Nephron progenitor cell (in vitro differentiated cells): ENCODE results near the gene PAX7.

Experiments used
- DNase-seq: peaks from one replicate; pipeline ENCODE4 v3.0.0; 2021
- H3K27ac Mint-ChIP-seq: 2 replicates; pipeline ENCODE4 v1.8.0; 2021; ENCODE audit warnings: mild to moderate bottlenecking, moderate library complexity, mixed read lengths
- H3K27me3 Mint-ChIP-seq: 2 replicates; pipeline ENCODE4 v1.8.0; 2021; ENCODE audit warnings: mild to moderate bottlenecking, low read depth, mixed read lengths; ENCODE audit not compliant: poor library complexity
- H3K36me3 Mint-ChIP-seq: 2 replicates; pipeline ENCODE4 v1.8.0; 2021; ENCODE audit warnings: low read depth, mixed read lengths
- H3K4me1 Mint-ChIP-seq: 2 replicates; pipeline ENCODE4 v1.8.0; 2021; ENCODE audit warnings: mixed read lengths
- H3K4me3 Mint-ChIP-seq: 2 replicates; pipeline ENCODE4 v1.8.0; 2021; ENCODE audit warnings: mild to moderate bottlenecking, moderate library complexity, mixed read lengths
- H3K9me3 Mint-ChIP-seq: 2 replicates; pipeline ENCODE4 v1.8.0; 2021; ENCODE audit warnings: mild to moderate bottlenecking, moderate library complexity, mixed read lengths
- TF ChIP-seq, protein P1 (sequence below): fragments of 200-600 bp; sonication (generic); IDR thresholded peaks from 2 replicates; pipeline ENCODE4 v1.5.0; 2021; ENCODE audit warnings: antibody characterized with exemption

PAX7 gene

DNA sequence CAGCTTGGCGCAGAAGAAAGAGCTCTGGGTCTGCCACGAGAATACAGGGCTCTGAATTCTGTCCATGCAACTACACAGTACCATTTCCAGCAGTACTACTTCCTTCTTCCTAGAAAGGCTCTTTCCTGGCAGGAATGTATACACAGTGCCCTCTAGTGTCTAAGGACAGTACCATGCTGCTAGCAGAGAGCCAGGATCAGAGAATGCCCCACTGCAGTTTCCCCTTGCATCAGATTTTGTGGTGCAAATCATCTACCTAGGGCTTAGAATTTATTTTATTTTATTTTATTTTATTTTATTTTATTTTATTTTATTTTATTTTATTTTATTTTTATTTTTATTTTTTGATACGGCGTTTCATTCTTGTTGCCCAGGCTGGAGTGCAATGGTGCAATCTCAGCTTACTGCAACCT is 50.8 kb downstream of the PAX7 start:
- no peaks in the 10 kb centered on the region for H3K36me3 Mint-ChIP-seq
- H3K9me3 Mint-ChIP-seq: no peaks in the 10 kb centered on the region
- TF ChIP-seq, protein P1, sequence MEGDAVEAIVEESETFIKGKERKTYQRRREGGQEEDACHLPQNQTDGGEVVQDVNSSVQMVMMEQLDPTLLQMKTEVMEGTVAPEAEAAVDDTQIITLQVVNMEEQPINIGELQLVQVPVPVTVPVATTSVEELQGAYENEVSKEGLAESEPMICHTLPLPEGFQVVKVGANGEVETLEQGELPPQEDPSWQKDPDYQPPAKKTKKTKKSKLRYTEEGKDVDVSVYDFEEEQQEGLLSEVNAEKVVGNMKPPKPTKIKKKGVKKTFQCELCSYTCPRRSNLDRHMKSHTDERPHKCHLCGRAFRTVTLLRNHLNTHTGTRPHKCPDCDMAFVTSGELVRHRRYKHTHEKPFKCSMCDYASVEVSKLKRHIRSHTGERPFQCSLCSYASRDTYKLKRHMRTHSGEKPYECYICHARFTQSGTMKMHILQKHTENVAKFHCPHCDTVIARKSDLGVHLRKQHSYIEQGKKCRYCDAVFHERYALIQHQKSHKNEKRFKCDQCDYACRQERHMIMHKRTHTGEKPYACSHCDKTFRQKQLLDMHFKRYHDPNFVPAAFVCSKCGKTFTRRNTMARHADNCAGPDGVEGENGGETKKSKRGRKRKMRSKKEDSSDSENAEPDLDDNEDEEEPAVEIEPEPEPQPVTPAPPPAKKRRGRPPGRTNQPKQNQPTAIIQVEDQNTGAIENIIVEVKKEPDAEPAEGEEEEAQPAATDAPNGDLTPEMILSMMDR: peak; percentile 68
- H3K4me3 Mint-ChIP-seq: no peak overlapping the region
- peaks cover 47% of the 10 kb centered on the region for H3K4me1 Mint-ChIP-seq
- peaks cover 58% of the 10 kb centered on the region for H3K27me3 Mint-ChIP-seq
- no peak for DNase-seq
- no peak overlapping the region for H3K27ac Mint-ChIP-seq

DNA sequence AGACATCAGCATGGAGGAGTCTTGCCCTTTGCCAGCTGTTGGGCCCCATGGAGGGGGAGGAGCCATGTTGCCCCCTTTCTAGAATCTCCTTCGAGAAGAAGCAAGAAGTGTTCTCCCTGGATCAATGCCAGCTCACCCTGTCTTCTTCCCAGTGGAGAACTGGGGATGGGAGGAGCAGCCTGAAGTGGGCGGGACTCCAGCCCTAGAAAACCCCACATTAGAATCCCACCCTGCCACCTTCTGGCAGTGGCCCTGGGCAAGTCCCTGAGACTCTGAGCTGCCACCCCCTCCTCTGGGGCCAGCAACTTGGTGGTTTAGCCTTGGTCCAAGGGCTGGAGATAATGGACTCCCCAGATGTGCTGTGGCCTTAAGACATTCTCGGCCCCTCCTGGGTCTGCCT is 51.7 kb downstream of the PAX7 start:
- Mint-ChIP-seq H3K27me3 (peaks cover 61% of the 10 kb centered on the region), H3K9me3 (no peaks in the 10 kb centered on the region), H3K27ac (no peak overlapping the region), H3K4me1 (peaks cover 37% of the 10 kb centered on the region), H3K4me3 (no peak overlapping the region), H3K36me3 (no peaks in the 10 kb centered on the region)
- TF ChIP-seq, protein P1: no peak
- no peak for DNase-seq

DNA sequence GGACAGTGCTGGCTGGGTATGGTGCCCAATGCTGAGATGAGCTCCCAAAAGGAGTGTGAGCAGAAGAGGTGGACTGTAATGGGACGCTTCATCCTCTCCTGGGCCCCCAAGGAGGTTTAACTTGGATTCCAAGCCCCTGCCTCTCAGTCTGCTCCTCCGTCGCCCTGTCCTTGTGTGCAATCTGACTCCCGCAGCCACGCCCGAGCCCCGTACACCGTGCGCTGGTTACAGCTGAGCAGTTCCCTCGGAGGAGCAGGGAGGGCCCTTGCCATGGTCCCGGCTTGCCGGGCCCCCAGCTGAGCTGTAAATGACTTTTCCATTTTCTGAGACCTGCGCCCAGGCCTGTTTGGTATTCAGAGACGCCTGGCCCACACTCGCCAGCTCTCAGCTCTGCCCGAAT is 53.7 kb downstream of the PAX7 start:
- TF ChIP-seq, protein P1: no peak

DNA sequence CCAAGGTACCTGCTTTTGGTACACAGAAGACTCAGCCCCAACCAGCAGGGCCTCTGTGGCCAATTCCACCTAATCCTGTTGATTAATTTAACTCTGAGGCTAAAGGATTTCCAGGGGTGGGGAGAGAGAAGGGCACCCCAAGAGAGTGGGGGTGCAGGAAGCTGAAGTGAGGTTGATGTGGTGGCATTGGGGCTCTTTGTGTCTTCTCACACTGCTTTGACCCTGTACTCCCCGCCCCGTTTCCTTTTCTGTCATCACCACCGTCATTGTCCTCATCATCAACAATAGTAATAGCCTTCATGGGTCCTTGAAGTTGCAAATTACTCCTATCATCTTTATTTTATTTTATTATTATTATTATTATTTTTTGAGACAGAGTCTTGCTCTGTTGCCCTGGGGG is 55.9 kb downstream of the PAX7 start:
- Mint-ChIP-seq H3K4me3 (no peak overlapping the region), H3K27me3 (peaks cover 64% of the 10 kb centered on the region), H3K9me3 (no peaks in the 10 kb centered on the region), H3K27ac (no peak overlapping the region), H3K36me3 (no peaks in the 10 kb centered on the region), H3K4me1 (peaks cover 30% of the 10 kb centered on the region)
- TF ChIP-seq, protein P1: no peak
- no peak for DNase-seq

More for the DNA sequence above, 53.7 kb downstream of the PAX7 start:
- Mint-ChIP-seq H3K9me3 (no peaks in the 10 kb centered on the region), H3K27ac (no peak overlapping the region), H3K36me3 (no peaks in the 10 kb centered on the region), H3K4me3 (no peak overlapping the region), H3K27me3 (peaks cover 61% of the 10 kb centered on the region), H3K4me1 (peaks cover 34% of the 10 kb centered on the region)
- DNase-seq: peak; percentile 57

DNA sequence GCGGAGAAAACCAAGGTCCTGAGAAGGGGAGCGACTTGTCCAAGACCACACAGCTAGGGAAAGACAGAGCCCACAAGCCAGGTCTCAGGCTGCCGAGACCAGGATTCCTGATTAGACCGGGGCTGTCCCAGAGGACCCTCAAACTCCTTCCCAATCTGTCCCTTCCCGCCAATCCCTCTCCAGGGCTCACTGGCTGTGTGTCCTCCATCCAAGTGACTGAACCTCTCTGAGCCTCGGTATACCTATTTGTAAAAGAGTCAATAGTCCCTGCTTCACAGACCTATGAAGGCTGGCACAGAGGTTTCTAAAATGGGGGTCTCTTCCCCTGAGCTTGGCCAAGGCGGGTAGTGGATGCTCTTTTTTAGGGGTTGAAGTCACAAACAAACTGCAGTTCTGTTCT is 56.6 kb downstream of the PAX7 start:
- H3K4me1 Mint-ChIP-seq: peaks cover 36% of the 10 kb centered on the region
- H3K36me3 Mint-ChIP-seq: no peaks in the 10 kb centered on the region
- no peak for DNase-seq
- H3K27me3 Mint-ChIP-seq: peaks cover 68% of the 10 kb centered on the region
- TF ChIP-seq, protein P1: no peak
- no peak overlapping the region for H3K4me3 Mint-ChIP-seq
- no peaks in the 10 kb centered on the region for H3K9me3 Mint-ChIP-seq
- H3K27ac Mint-ChIP-seq: no peak overlapping the region

DNA sequence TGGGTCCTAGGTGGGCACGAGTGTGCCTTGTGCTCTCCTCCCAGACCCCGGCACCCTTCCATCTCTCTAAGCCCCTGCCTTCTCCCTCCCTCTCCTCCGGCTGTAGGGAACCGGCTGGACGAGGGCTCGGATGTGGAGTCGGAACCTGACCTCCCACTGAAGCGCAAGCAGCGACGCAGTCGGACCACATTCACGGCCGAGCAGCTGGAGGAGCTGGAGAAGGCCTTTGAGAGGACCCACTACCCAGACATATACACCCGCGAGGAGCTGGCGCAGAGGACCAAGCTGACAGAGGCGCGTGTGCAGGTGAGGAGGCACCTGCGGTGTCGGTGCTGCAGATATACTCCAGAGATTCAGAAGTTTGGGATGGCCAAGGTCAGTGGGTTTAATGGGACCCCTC is 61.0 kb downstream of the PAX7 start:
- TF ChIP-seq, protein P1: no peak
- Mint-ChIP-seq H3K9me3 (no peaks in the 10 kb centered on the region), H3K36me3 (no peaks in the 10 kb centered on the region), H3K4me1 (peaks cover 29% of the 10 kb centered on the region), H3K4me3 (no peak overlapping the region), H3K27me3 (peaks cover 76% of the 10 kb centered on the region), H3K27ac (no peak overlapping the region)
- no peak for DNase-seq
